ENCODE results near the gene THSD4. TPM values are rescaled to one million over a fixed set of nuclear protein-coding genes. Genes with fewer than 3 reads are reported as not detected.

The THSD4 gene
- total RNA-seq, 1 donor from 2014 or later, result 116 TPM

DNA sequence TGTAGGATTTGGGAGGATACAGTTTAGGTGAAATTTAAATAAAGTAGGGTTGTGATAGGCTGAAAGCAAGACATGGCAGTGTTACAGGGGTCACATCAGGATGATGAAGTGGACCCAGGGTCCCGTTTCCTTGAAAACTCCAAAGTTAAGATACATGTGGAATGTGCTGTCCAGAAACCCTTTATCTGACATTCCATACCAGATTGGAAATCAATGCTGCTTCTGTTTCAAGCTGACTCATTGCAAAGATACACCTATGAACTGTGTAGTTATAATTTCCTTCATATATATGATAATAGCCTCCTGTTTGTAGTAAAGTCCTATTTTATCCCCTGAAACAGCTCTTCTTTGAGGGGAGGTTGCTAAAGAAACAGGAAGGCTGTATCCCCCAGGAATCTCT, 624.1 kb downstream of the THSD4 start:
- intact Hi-C loops (cut with DNase I), result no loop called here
- DNase-seq (ENCODE audit: low spot score), result no peak

DNA sequence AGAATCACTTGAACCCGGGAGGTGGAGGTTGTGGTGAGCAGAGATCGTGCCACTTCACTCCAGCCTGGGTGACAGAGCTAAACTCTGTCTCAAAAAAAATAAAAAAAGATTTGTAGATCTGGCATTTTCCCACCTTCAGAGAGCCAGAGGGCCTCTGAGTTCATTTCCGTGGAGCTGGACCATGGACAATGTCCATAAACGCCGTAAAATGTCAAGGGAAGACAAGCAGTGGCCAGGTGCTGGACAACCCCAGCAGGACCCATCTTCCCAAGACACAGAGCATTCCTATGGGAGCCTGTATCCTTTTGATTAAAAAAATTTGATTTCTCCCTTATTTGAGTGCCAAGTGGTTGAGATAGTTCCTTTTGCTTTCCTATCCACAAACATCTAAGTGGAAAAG, 627.7 kb downstream of the THSD4 start:
- intact Hi-C loops (cut with DNase I), result loop anchor here (5.0 kb wide), 1 partner anchor 59 kb away; no protein-coding TSS in a partner anchor
- DNase-seq (ENCODE audit: low spot score), result no peak

DNA sequence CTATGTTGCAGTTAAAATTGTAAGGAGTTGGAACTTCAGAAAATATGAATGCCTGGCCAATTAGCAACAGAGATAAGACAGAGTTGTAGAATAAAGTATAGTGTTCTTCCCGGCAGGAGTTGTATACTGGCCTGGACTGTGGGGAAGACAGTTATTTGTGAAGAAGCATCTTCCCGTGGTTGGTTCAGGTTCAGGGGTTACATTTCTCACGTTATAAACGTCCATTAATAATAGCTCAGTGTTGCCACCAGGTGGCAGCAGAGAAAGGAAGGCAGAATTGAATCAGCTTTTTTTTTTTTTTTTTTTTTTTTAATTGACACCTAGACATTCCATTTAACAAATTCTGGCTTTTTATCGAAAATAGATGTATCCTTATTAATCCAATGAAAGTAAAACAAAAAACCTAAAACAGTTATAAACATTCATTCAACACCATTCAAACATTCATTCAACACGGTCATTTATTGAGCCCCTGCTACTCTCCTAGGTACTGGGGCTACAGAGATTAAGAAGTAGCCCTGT, 628.7 kb downstream of the THSD4 start:
- intact Hi-C loops (cut with DNase I), result loop anchor here (5.0 kb wide), 1 partner anchor 58 kb away; no protein-coding TSS in a partner anchor
- no peak for DNase-seq (ENCODE audit: low spot score)

DNA sequence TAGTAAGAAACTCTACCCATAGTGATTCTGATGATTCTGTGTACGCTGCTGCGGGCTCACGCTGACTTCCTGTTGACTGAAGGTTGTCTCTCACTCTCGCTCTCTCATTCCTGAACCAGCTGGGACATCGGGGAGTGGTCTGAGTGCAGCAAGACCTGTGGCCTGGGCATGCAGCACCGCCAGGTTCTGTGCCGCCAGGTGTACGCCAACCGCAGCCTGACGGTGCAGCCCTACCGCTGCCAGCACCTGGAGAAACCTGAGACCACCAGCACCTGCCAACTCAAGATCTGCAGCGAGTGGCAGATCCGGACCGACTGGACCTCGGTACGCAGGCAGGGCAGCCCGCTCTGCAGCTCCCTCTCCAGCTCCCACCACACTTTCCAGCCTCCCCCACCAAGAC, 631.4 kb downstream of the THSD4 start:
- intact Hi-C loops (cut with DNase I), result no loop called here
- no peak for DNase-seq (ENCODE audit: low spot score)

DNA sequence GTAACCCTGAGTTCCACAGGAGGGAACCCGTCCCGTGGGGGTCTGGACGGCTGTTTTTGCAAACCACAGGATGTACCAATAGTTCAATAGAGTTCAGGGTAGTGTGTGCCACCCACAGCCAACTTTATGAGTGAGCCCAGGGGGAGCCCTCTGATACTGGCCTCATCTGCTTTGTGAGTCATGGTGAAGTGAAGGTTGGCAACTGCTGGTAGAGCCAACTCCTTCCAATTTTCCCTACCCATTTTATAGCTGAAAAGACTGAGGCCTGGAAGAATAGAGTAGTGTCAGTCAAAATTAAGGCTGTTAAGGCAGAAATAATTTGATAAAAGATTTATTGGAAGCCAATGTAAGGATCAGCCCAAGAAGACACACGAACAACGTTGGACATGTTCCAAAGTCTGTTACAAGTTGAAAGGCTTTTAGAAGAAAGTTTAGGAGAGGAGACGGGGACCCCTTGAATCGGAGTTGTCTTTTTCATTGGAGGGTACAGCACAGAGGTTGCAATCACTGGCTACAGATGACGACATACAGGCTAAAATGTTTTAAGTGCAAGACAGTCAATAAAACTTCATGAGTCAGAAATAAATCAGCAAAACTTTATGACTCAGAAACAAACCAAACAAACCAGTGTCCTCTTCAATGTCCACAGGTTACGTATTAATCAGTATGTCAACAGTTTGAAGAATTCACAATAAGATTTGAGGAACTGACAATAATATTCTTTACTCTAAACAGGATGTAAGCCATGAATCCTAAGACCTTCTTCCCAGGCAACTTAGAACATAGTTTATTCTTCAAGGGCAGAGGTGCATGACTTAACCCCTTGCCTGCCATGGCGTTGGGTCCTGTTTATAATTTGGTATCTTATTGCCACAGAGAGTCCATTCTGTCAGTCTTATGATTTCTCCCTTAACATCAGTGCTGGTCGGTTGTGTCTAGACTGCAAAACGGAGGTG, 632.1 kb downstream of the THSD4 start:
- no peak for DNase-seq (ENCODE audit: low spot score)
- intact Hi-C loops (cut with DNase I), result no loop called here

DNA sequence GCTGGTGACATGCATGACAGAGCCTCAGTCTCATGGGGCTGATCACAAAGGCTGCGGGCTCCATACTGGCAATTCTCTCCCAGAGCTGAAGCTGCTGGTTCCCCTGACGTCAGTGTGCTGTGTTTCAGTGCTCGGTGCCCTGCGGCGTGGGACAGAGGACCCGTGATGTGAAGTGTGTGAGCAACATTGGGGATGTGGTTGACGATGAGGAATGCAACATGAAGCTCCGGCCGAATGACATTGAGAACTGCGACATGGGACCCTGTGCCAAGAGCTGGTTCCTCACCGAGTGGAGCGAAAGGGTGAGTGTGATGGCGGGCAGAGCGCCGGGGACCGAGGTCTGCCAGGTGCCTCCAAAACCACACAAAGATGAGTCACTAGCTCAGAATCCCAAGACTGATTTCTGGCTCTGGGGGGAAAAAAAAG, 633.0 kb downstream of the THSD4 start:
- DNase-seq (ENCODE audit: low spot score), result no peak
- intact Hi-C loops (cut with DNase I), result no loop called here

DNA sequence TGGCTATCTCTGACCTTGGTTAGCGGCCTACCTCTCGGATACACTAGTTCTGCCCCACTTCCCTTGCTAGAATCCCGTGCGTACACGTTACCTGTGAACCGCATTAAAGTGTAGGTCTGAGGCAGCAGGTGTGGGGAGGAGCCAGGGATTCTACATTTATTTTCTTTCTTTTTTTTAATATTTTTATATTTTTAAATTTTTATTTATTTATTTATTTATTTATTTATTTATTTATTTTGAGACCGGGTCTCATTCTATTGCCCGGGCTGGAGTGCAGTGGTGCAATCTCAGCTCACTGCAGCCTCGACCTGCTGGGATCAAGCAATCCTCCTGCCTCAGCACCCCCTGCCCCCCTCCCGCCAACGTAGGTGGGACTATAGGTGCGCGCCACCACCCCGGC, 634.2 kb downstream of the THSD4 start:
- intact Hi-C loops (cut with DNase I), result no loop called here
- DNase-seq (ENCODE audit: low spot score), result no peak

DNA sequence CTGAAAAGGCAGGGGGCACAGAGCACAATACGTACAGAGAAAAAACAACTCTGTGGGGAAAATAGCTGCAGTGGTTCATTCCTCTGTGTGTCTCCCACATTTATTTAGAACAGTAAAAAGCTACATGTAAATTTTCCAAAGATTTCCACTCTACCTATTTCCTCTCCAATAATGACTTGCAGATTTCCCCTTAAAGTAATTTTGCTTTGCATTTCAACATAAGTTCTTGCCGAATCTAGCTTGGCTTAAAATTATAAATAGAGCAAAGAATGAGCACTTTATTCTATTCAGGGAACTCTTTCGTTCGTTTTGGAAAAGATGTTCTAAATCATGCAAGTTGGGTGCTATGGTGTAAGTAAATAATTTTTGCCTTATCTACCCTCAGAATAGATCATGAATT, 636.9 kb downstream of the THSD4 start:
- no peak for DNase-seq (ENCODE audit: low spot score)
- intact Hi-C loops (cut with DNase I), result loop anchor here (5.0 kb wide), 1 partner anchor 405 kb away; no protein-coding TSS in a partner anchor

DNA sequence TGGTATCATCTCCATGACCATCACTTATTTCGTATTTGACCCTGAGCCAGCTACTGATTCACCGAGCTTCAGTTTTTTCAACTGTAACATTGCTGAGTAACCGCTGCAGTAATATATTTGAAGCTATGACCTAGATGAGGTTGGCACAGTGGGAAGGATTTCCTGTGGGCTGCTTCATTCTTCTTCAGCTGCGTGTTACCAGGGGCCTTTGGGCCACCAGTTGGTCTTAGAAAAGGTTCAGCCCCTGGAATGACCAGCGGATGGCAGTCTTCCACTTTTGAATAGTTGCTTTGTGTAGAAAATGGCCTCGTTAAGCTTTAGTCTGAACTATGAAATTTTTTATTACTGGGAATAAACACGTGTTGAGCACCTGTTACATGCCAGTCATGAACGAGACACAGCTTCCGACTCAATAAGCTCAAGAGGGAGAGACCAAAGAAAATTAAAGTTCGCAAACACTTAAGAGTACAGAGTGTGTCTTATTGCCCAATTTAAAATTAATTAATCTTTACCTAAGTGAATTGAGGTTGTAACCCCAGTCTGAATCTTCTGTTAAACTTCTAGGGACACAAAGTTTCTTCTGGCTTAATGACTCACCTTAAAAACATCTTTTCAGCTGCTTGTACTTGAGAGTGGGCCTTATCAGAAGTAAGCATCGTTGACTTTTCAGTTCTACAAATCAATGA, 637.5 kb downstream of the THSD4 start:
- no peak for DNase-seq (ENCODE audit: low spot score)
- intact Hi-C loops (cut with DNase I), result loop anchor here (5.0 kb wide), 1 partner anchor 405 kb away; no protein-coding TSS in a partner anchor

DNA sequence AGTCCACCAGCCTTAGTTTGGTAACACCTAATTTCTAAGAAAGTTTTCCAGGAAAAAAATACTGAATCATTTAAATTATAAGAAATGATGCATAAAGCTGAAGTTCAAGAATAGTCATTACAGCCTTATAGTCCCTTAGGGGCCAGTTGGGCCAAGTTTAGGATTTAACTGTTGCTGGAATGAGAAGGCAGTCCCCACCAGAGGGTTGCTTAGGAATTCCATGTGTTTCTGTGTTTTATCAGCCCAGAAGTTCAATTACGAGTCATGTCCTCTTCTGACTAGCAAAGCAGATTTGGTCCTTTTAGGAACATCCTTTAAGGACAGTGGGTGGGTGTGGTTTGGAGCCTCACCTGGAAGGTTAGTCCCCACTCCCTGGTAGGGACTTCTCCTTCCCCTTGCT, 638.1 kb downstream of the THSD4 start:
- intact Hi-C loops (cut with DNase I), result loop anchor here (5.0 kb wide), 1 partner anchor 404 kb away; no protein-coding TSS in a partner anchor
- no peak for DNase-seq (ENCODE audit: low spot score)

DNA sequence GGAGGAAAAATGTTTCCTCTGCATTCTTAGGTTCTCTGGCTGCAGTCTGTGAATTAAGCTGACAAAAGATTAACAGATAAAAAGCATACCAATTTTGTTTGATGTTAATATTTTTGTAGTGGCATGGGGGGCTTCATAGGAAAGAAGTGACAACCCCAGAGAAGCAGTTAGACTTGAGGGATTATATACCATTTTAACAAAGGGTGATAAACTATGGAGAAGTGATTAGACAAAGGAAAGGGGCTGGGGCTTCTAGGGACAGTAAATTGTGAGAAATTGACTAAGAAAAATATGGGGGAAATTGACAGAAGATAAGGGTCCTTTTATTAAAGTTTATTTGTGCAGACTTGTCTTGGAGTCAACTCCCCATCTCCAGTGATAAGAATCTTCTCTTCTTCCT, 639.4 kb downstream of the THSD4 start:
- intact Hi-C loops (cut with DNase I), result loop anchor here (5.0 kb wide), 1 partner anchor 403 kb away; no protein-coding TSS in a partner anchor
- DNase-seq (ENCODE audit: low spot score), result no peak

DNA sequence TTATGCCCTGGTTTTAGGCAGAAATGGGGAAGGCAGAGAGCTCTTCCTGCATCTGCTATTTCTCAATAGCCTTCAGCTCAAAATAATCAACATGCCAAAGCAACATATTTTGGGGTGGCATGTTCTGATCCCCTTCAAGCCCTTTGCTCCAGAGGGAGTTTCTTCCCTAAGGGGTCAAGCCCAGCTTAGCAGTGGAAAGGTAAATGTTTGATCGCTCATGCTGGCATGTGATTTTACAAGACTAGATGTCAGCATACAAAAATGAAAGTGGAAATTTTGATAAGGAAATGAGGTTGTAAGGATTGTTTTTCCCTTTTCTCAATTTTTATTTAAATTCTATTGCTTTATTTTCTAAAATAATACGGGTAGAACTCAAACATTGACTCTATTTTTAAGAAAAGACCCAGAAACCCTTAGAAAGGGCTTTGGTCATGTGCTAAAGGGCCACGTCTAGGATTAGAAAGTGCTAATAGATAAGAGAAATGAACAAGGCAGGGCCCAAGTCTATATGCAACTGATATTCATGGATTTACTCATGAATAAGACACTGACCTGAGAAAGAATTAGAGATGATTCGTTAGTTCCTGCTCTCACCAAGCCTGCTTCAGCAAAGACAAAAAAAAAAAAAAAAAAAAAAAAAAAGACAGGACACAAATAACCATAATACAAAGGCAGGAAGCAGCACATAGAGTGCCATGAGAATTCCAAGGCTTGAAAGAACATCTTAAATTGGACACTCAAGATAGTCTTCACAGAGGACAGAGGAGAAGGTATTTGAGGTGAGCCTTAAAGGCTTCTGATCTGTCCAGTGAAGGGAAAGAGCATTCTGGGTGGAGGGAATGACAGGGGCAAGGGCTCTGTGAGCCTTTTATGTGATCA, 640.1 kb downstream of the THSD4 start:
- DNase-seq (ENCODE audit: low spot score), result no peak
- intact Hi-C loops (cut with DNase I), result no loop called here

DNA sequence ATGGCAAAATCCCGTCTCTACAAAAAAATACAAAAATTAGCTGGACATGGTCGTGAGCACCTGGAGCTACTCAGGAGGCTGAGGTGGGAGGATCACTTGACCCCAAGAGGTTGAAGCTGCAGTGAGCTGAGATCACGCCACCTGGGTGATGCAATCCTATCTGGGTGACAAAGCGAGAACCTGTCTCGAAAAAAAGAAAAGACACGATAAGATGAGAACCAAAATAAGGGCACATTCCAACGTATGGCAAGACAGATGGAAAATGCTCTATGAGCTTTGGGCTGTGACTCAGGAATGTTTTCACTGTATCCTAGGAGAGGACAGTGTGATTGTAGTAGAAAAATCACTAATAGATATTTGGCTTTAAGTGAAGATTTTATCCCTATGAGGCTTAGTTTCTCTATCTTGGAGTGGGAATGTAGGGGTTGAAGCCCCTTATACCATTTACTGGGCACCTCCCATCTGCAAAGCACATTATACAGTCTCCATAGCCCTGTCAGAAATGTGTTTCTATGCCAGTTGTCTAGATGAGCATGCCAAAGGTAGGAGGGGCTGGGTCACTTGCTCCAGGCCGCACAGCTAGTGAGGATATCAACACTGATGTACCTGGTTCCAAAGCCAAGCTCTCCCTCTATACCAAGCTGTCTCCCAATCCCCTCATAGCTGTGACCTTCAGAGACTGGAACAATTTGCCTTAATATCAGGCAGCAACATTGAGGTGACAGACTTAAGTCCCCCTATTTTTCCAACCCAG, 641.5 kb downstream of the THSD4 start:
- intact Hi-C loops (cut with DNase I), result no loop called here
- DNase-seq (ENCODE audit: low spot score), result no peak

DNA sequence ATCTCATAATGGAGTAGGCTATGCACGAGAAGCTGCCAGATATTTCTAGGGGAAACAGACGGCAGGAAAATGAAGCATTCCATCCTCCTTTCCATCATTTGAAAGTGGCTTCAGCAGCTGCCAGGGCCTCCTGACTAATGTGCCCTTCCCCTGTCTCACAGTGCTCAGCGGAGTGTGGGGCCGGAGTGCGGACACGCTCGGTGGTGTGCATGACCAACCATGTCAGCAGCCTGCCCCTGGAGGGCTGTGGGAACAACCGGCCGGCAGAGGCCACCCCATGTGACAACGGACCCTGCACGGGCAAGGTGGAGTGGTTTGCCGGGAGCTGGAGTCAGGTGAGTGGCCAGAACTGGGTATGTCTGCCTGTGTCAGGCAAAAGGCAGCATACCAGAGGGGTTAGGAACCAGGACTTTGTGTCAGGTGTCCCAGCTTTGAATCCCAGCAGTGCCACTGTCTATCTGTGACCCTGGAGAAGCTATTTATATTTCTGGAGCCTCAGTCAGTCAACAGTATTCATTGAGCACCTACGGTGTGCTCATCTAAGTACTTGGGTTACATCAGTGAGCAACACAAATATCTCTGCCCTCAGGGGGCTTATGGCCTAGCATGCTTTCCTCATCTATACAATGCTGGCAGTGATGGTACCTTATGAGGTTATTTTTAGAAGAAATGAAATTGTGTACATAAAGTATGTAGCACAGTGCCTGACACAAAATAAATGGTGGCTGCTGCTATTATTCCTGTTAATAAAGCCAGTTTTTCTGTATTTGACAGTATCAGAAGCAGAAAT, 642.7 kb downstream of the THSD4 start:
- no peak for DNase-seq (ENCODE audit: low spot score)
- intact Hi-C loops (cut with DNase I), result no loop called here

DNA sequence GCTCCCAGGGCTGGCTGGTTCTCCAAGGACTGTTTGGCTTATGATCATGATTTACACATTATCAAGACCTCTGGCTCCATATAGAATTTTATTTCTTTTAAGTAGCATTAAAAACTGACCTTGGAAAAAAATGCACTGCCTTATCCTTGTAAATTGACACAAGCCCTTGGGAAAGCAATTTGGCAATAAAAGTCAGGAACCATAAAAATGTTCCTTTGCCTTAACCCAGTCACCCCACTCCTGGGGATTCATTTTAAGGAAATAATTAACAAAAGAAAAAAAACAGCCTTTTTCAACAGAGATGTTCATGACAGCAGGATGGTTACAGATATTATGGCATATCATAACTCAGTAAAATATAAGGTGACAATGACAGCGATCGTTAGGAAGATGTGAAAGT, 643.4 kb downstream of the THSD4 start:
- intact Hi-C loops (cut with DNase I), result no loop called here
- DNase-seq (ENCODE audit: low spot score), result no peak

DNA sequence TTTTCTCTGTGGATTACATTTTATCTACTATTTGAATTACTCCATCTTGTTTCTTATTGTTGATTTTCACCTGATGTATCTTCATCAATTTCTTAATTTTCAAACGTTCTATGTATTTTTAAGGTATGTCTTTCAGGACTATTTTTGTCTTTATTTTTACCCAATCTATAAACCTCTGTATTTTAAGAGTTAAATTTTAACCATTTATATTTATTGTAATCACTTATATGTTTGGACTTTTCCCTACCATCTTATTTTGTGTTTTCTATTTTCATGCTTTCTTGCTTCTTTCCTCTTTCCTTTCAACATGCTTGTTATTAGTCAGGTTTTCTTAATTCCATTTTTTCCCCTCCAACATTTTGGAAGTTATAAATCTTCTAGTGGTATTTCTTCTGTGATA, 645.6 kb downstream of the THSD4 start:
- intact Hi-C loops (cut with DNase I), result no loop called here
- DNase-seq (ENCODE audit: low spot score), result no peak

DNA sequence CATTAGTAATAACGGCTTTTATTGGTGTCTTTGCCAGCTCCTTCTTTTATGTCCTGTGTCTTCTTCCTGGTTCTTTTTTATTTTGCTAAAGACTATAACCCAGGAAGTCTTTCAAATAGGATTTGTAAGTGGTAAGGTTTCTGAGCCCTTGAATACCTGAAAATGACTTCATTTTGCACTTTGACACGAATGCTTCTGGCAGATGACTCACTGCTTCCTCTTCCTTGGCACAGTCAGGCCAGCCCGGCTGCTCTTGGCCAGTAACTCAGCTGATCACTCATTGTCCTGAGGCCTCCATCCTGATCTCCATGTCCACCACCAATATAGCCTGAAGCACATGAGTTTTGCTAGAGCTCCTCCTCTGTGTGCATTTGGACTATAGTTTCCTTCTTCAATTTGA, 646.4 kb downstream of the THSD4 start:
- intact Hi-C loops (cut with DNase I), result no loop called here
- DNase-seq (ENCODE audit: low spot score), result no peak

DNA sequence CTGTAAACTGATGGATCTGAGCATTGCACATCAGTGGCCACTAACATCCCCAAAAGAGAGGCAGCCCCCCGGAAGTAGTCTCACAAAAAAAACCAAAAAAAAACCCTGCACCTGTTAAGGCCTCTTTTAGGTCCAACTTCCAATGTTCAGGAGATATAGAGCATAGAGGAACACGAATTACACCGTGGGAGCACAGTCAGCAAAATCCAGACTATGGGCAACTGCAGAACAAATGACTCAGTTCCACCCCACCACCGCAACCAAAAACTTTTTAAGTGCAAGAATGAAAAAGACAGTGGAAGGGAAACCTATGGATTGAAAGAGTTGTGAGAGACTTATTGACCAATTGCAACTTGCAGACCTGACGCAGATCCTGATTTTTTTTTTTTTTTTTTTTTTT, 652.9 kb downstream of the THSD4 start:
- no peak for DNase-seq (ENCODE audit: low spot score)
- intact Hi-C loops (cut with DNase I), result no loop called here

Data from cardiac septum (tissue), 1 donor.